ENCODE results near the gene SPEN. TPM values are rescaled to one million over a fixed set of nuclear protein-coding genes. Genes with fewer than 3 reads are reported as not detected.

Gene SPEN
- total and polyA plus RNA-seq, 2 experiments from 2014 or later: 25.8 to 31.6 TPM

DNA sequence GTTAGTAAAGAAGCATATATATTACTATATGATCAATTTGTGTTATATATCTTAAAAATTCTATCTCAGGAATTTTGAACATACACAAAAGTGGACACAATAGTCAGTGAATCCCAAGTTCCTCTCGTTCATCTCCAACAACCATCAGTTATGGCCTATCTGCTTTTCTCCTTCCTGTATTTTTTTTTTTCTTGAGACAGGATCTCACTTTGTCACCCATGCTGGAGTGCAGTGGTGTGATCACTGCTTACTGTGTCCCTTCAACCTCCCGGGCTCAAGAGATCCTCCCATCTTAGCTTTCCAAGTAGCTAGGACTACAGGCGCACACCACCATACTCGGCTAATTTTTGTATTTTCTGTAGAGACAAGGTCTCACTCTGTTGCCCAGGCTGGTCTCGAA lies 9.4 kb downstream of the SPEN start:
- Histone ChIP-seq H3K4me1 (ENCODE audit: low read depth) (peaks cover 8% of the 10 kb centered on the region), H3K9me3 (ENCODE audit: low read depth) (no peaks in the 10 kb centered on the region), H3K4me3 (no peak overlapping the region), H3K27ac (no peak overlapping the region), H3K27me3 (no peaks in the 10 kb centered on the region), H3K36me3 (no peaks in the 10 kb centered on the region)
- DNase-seq (ENCODE audit: low read depth in 1 of 2, low spot score in 1 of 2): no peak
- TF ChIP-seq, protein P1, sequence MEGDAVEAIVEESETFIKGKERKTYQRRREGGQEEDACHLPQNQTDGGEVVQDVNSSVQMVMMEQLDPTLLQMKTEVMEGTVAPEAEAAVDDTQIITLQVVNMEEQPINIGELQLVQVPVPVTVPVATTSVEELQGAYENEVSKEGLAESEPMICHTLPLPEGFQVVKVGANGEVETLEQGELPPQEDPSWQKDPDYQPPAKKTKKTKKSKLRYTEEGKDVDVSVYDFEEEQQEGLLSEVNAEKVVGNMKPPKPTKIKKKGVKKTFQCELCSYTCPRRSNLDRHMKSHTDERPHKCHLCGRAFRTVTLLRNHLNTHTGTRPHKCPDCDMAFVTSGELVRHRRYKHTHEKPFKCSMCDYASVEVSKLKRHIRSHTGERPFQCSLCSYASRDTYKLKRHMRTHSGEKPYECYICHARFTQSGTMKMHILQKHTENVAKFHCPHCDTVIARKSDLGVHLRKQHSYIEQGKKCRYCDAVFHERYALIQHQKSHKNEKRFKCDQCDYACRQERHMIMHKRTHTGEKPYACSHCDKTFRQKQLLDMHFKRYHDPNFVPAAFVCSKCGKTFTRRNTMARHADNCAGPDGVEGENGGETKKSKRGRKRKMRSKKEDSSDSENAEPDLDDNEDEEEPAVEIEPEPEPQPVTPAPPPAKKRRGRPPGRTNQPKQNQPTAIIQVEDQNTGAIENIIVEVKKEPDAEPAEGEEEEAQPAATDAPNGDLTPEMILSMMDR (IDR thresholded peaks at IDR 0.05; ENCODE audit: low read depth, low read length): no peak

DNA sequence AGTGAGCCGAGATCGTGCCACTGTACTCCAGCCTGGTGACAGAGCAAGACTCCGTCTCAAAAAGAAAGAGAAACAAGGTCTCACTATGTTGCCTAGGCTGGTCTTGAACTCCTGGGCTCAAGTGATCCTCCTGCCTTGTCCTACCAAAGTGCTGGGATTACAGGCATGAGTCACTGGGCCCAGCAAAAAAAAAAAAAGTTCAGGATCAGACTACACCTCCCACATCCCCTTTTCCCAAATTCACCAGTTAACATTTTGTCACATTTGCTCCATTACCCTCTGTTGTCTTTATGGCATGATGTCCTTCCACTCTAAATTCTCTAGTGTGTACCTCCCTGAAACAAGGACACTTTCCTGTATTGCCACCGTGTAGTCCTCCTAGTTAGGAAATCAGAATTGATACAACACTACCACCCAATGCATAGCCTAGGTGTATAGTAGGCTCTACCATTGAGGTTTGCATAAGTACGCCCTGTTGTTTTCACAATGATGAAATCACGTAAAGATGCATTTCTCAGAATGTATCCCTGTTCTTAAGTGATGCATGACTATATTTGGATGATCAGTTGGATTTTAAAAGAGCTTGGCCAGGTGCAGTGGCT lies 10.7 kb downstream of the SPEN start:
- Histone ChIP-seq H3K4me3 (no peak overlapping the region), H3K4me1 (ENCODE audit: low read depth) (no peaks in the 10 kb centered on the region), H3K27me3 (no peaks in the 10 kb centered on the region), H3K9me3 (ENCODE audit: low read depth) (no peaks in the 10 kb centered on the region), H3K27ac (peak overlapping the region; percentile 60), H3K36me3 (no peaks in the 10 kb centered on the region)
- no peak for DNase-seq (ENCODE audit: low read depth in 1 of 2, low spot score in 1 of 2)
- TF ChIP-seq, protein P1 (IDR thresholded peaks at IDR 0.05; ENCODE audit: low read depth, low read length): no peak

- Histone ChIP-seq H3K9me3 (ENCODE audit: low read depth) (no peaks in the 10 kb centered on the region), H3K4me3 (no peak overlapping the region), H3K27me3 (no peaks in the 10 kb centered on the region), H3K27ac (no peak overlapping the region), H3K36me3 (no peaks in the 10 kb centered on the region), H3K4me1 (ENCODE audit: low read depth) (no peaks in the 10 kb centered on the region)
- TF ChIP-seq, protein P1 (IDR thresholded peaks at IDR 0.05; ENCODE audit: low read depth, low read length): no peak
- DNase-seq (ENCODE audit: low read depth in 1 of 2, low spot score in 1 of 2): no peak
Observed at GRCh38 chr1:15858672-15859372, 11.3 kb downstream of the SPEN start.

DNA sequence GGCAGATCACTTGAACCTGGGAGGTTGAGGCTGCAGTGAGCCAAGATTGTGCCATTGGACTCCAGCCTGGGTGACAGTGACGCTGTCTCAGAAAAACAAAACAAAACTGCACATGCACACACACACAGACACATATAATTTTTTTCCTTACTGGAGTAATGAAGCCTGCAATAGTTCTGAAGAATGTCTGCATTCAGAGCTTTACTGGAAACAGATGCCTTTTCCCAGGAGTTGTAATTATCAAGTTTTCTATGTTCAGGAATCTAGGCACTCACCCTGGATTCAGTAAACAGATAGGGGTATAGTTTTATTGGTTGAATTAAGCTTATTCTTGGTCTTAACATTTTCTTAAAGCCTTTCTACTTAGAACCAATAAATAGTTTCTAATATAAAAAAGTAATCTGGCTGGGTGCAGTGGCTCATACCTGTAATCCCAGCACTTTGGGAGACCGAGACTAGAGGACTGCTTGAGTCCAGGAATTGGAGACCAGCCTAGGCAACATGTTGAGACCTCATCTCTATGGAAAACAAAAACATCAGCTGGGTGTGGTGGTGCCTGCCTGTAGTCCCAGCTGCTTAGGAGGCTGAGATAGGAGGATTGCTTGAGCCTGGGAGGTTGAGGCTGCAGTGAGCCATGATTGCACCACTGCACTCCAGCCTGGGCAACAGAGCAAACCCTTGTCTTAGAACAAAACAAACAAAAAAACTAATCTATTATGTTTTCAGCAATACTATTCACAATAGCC lies 15.8 kb downstream of the SPEN start:
- Histone ChIP-seq H3K27me3 (no peaks in the 10 kb centered on the region), H3K4me3 (no peak overlapping the region), H3K9me3 (ENCODE audit: low read depth) (no peaks in the 10 kb centered on the region), H3K4me1 (ENCODE audit: low read depth) (no peaks in the 10 kb centered on the region), H3K36me3 (no peaks in the 10 kb centered on the region), H3K27ac (no peak overlapping the region)
- DNase-seq (ENCODE audit: low read depth in 1 of 2, low spot score in 1 of 2): no peak
- TF ChIP-seq, protein P1 (IDR thresholded peaks at IDR 0.05; ENCODE audit: low read depth, low read length): no peak

DNA sequence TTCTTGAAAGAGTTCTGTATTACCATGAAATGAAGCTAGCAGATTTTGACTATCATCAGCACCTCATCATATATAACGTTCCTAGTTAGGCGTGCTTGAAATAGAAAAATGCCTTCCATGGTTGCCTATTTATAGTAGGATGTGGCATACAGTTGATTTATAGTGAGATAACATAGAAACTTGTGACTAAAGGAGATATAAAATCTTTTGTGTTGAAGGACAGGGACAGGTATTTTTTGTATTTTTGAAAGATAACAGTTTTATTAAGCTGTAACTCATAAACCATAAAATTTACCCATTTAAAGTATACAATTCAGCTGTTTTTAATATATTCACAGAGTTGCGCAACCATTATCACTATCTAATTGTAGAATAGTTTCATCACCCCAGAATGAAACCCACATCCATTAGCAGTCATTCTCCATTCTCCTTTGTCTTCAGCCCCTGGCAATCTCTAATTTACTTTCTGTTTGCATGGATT lies 19.3 kb downstream of the SPEN start:
- Histone ChIP-seq H3K4me1 (ENCODE audit: low read depth) (no peaks in the 10 kb centered on the region), H3K27ac (no peak overlapping the region), H3K9me3 (ENCODE audit: low read depth) (no peaks in the 10 kb centered on the region), H3K36me3 (no peaks in the 10 kb centered on the region), H3K27me3 (no peaks in the 10 kb centered on the region), H3K4me3 (no peak overlapping the region)
- peak in 1 of 2 donors; percentile 68 for DNase-seq (ENCODE audit: low read depth in 1 of 2, low spot score in 1 of 2)
- TF ChIP-seq, protein P1 (IDR thresholded peaks at IDR 0.05; ENCODE audit: low read depth, low read length): no peak
